Stimulated activated CD4-positive, alpha-beta T cell treated with anti-CD3 and anti-CD28 coated beads, Interleukin-2, amount 100 ng/mL, for 24 hours (primary cell): Measurements from ENCODE around the gene DNAH3.
"Not testable (repeated sequence)": the region's sequence is repeated elsewhere in the genome, so short reads cannot be mapped to it uniquely, and the experiment has no call there.

Source experiments
- DNase-seq, 2 donors: peaks; one replicate each; pipeline ENCODE4 v3.0.0-alpha.2; 2020

DNAH3 gene

GRCh38 chr16:21069986-21070385 lies 80.7 kb downstream of the DNAH3 start:
- DNase-seq, result no peak

GRCh38 chr16:21064203-21064602 lies 86.4 kb downstream of the DNAH3 start:
- no peak for DNase-seq

GRCh38 chr16:21063314-21063713 lies 87.3 kb downstream of the DNAH3 start:
- DNase-seq, result not testable (repeated sequence)

DNA sequence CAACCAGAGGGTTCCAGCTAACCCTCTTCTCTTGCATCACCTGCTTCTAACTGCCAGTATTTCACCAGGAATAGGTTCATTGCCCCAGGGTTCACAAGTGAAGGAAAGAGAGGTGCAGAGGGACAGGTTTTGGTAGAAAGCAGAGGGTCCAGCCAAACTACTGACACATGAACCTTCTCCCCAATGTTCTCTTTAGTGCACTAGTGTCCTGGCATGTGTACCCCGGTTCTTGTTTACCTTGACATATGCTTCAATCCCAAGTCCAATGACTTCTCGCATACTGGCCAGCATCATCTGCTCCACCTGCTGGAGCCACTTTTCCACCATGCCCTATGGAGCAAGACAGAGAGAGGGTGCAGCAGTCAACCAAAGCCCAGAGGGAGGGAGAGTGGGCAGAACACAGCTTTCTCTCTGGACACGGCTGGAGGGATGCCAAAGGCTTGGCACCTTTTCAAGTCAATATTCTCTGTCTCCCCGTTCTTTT lies 90.6 kb downstream of the DNAH3 start:
- DNase-seq, result no peak

DNA sequence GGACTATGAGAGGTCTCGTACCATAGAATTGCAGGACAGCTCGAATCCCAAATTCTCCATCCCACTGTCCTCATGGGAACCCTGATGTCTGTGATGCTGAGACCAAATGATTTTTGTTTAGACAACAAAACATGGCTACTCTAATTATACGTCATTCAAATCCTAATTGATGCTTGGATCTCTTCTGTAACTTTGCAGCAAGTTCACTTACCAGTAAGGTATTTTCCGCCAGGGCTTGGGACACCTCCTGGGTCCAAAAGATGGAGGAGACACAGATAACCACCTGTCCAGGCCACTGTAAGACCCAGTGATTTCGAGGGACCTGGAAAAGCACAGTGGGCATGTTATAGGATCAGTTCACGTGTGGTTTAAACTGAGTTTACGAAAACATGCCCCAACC lies 92.8 kb downstream of the DNAH3 start:
- no peak for DNase-seq

DNA sequence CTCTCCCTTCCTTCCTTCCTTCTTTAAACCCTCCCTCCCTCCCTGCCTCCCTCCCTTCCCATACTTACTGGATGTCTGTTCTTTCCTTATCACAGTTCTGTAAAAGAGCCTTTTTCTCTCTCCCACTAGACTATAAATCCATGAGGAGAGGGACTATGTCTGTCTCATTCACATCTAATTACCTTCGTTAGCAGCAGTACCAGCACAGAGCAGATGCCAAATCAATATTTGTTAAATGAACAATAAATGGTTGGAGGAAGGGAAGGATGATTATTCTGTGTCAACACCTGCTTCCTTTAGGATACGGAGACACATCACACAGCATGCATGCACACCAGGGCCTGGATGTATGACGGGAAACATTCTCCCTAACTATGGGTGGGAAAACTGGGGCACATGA lies 94.2 kb downstream of the DNAH3 start:
- no peak for DNase-seq

DNA sequence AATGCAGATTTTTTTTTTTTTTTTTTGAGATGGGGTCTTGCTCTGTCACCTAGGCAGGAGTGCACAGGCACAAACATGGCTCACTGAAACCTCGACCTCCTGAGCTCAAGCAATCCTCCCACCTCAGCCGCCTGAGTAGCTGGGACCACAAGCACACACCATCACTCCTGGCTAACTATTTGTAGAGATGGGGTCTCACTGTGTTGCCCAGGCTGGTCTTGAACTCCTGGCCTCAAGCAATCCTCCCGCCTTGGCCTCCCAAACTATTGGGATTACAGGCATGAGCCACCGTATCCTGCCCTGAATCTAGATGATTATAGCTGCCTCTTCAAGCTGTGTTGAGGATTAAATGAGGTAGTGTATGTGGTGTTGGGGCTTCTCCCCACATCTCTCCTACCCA lies 94.9 kb downstream of the DNAH3 start:
- not testable (repeated sequence) for DNase-seq

GRCh38 chr16:21053590-21053989 lies 97.1 kb downstream of the DNAH3 start:
- no peak for DNase-seq

- DNase-seq, result not testable (repeated sequence)
Measured at GRCh38 chr16:21048091-21048912, 102.3 kb downstream of the DNAH3 start.

GRCh38 chr16:21038197-21038596 lies 112.4 kb downstream of the DNAH3 start:
- no peak for DNase-seq

DNA sequence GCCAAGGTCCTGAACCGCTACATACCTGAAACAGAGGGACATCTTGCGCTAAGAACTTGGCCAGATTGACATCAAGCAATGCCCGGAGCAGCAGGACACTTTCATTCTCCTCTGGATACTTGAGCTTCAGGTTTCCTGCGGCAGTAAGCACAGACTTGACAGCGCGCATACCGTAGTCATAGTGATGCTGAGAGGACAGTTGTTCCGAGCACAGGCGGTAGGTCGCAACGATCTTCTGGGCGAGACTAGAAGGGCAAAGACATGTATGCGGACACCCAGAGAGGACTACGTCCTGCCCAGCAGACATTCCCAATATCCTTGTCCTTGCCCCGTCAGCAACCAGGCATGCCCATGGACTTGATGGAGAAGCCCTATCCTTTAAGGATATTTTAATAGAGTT lies 112.9 kb downstream of the DNAH3 start:
- DNase-seq, result no peak

- DNase-seq, result no peak
Measured at GRCh38 chr16:21037168-21037567, 113.5 kb downstream of the DNAH3 start.

- DNase-seq, result no peak
Measured at GRCh38 chr16:21036471-21036870, 114.2 kb downstream of the DNAH3 start.

DNA sequence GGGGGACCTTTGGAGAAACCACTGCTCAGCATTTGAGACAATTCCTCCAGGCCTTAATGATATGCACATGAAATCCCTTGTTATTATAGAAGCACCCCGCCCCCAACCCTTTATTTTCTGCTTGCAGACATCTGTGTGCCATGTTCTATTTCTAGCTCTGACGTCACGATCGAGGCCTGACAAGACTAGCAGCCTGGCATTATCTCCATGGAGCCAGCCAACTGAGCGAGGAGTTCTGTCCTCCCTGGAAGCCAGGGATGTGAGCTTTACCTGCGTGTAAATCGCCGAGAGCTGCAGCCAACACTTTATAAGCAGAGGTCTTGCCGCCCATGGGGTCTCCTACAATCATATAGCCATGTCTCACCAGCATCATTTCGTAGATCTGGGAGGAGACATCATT lies 116.9 kb downstream of the DNAH3 start:
- DNase-seq, result no peak

DNA sequence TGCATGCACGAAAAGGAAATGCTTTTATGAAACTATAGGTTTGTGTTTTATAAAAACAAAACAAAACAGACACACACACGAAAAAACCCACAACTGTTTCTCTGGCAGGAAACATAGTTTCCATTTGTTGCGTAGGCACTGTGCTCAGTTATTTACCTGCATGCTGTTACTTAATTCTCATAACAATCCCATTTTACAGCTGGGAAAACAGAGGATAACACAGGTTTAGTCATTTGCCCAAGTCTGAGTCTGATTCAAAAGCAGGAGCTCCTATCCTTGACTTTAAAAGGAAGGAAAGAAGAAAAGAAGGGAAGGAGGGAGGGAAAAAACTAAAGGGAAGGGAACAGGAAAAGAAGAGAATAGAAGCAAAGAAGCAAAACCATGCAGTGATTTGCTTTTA lies 117.4 kb downstream of the DNAH3 start:
- no peak for DNase-seq

- no peak for DNase-seq
Measured at GRCh38 chr16:21028728-21029127, 121.9 kb downstream of the DNAH3 start.

DNA sequence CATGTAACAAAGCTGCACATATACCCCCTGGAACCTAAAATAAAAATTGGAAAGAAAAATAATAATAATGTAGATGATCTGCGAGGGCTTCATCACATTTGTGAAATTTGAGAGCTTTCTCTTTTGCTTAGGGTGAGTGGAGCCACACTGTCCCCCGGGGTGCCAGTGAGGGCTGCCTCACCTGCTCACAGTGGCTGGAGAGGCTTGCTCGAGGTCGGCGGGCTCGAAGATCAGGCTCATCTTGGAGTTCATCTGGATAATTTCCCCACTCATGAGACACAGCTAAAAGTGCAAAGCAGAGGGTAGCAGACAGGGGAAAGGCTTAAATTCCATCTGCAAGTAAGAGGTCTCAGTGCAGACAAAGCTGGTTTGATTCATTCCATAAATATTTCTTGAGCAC lies 123.8 kb downstream of the DNAH3 start:
- DNase-seq, result no peak

- DNase-seq, result no peak
Measured at GRCh38 chr16:21023509-21024202, 127.0 kb downstream of the DNAH3 start.

GRCh38 chr16:21021316-21021715 lies 129.3 kb downstream of the DNAH3 start:
- DNase-seq, result no peak

DNA sequence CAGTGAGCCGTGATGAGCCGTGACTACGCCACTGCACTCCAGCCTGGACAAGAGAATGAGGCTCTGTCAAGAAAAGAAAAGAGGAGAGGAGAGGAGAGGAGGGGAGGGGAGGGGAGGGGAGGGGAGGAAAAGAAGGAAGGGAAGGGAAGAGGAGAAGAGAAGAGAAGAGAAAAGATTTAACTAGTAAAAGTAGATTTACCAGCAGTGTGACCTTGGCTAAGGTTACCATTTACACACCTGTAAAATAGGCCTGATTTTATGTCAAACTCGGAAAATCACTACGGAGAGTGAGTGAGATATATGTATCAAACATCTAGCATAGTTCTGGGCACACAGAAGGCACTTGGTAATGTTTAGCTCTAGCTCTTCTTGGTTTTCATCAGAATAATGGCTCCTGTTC lies 140.8 kb downstream of the DNAH3 start:
- no peak for DNase-seq

DNA sequence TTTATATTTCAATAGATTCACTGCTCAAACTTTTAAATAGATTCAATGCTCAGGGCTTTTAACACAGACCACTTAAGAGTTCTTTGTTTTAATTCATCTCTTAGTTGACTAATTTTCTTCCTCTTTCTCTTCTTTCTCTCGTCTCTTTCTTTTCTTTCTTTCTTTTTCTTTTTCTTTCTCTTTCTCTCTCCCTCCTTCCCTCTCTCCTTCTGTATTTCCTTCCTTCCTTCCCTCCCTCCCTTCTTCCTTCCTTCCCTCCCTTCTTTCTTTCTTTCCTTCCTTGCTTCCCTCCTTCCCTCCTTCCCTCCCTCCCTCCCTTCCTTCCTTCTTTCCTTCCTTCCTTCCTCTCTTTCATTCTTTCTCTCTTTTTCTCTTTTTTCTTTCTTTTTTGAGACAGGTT lies 145.6 kb downstream of the DNAH3 start:
- DNase-seq, result no peak

- peak; percentile 20 to 33 for DNase-seq
Measured at GRCh38 chr16:21001262-21001661, 149.4 kb downstream of the DNAH3 start.

- no peak for DNase-seq
Measured at GRCh38 chr16:20997147-20997546, 153.5 kb downstream of the DNAH3 start.

GRCh38 chr16:20995711-20996110 lies 154.9 kb downstream of the DNAH3 start:
- DNase-seq, result no peak
